WTC11 (cell line): ENCODE data around the gene RAD18. TPM values are rescaled to one million over a fixed set of nuclear protein-coding genes. Genes with fewer than 3 reads are reported as not detected.

Experiments used
- ATAC-seq: fragments of 200-7000 bp; cut with Tn5 transposase; 2 replicates; pipeline ENCODE4 v1.10.0; 2021; ENCODE audit warnings: mild to moderate bottlenecking, moderate library complexity
- CTCF ChIA-PET: fragments of 300-600 bp; sonication (Branson Sonifier 250); formaldehyde crosslinking; loops from one replicate; lab custom pipeline; 2021; ENCODE audit warnings: antibody characterized with exemption; lab: Charles Lee
- POLR2A ChIA-PET: fragments of 350-600 bp; sonication (Branson Sonifier 250); formaldehyde crosslinking; loops from one replicate; lab custom pipeline; 2021; ENCODE audit warnings: antibody characterized with exemption; lab: Charles Lee
- DNase-seq: peaks from one replicate; pipeline ENCODE4 v3.0.0; 2021; ENCODE audit warnings: low spot score
- H3K27ac Mint-ChIP-seq: 2 replicates; pipeline ENCODE4 v1.8.0; 2021; ENCODE audit warnings: mixed read lengths
- H3K27me3 Mint-ChIP-seq: 2 replicates; pipeline ENCODE4 v1.8.0; 2021; ENCODE audit warnings: low read depth, mild to moderate bottlenecking, moderate library complexity, mixed read lengths
- H3K36me3 Mint-ChIP-seq: 2 replicates; pipeline ENCODE4 v1.8.0; 2021; ENCODE audit warnings: mixed read lengths
- H3K4me1 Mint-ChIP-seq: 2 replicates; pipeline ENCODE4 v1.8.0; 2022; ENCODE audit warnings: mixed read lengths
- H3K4me3 Mint-ChIP-seq: 2 replicates; pipeline ENCODE4 v1.8.0; 2021; ENCODE audit warnings: mild to moderate bottlenecking, moderate library complexity, mixed read lengths
- H3K9me3 Mint-ChIP-seq: 2 replicates; pipeline ENCODE4 v1.8.0; 2021; ENCODE audit warnings: mixed read lengths
- ELF4 ChIP-seq: sonication (generic); formaldehyde crosslinking; IDR thresholded peaks from 2 replicates; pipeline ENCODE4 v1.8.1; 2022; ENCODE audit warnings: low read depth, mild to moderate bottlenecking, moderate library complexity, missing genetic modification reagents
- FOXK1 ChIP-seq: sonication (generic); formaldehyde crosslinking; IDR thresholded peaks from 2 replicates; pipeline ENCODE4 v1.8.0; 2022; ENCODE audit warnings: mild to moderate bottlenecking, moderate library complexity, missing genetic modification reagents
- HMGXB4 ChIP-seq: sonication (generic); formaldehyde crosslinking; IDR thresholded peaks from 2 replicates; pipeline ENCODE4 v1.8.1; 2023; ENCODE audit warnings: mild to moderate bottlenecking, moderate library complexity, missing genetic modification reagents
- JAZF1 ChIP-seq: fragments of 250-450 bp; sonication (Bioruptor Pico); IDR thresholded peaks from 2 replicates; pipeline ENCODE4 v1.9.0; 2021; ENCODE audit warnings: moderate library complexity, mild to moderate bottlenecking, inconsistent platforms
- RELA ChIP-seq: sonication (generic); formaldehyde crosslinking; IDR thresholded peaks from 2 replicates; pipeline ENCODE4 v1.8.1; 2022; ENCODE audit warnings: missing genetic modification reagents, mild to moderate bottlenecking, borderline replicate concordance
- TEAD4 ChIP-seq: sonication (generic); formaldehyde crosslinking; IDR thresholded peaks from 2 replicates; pipeline ENCODE4 v1.8.0; 2022; ENCODE audit warnings: mild to moderate bottlenecking, missing genetic modification reagents
- ZNF396 ChIP-seq: fragments of 250-450 bp; sonication (Bioruptor Pico); IDR thresholded peaks from 2 replicates; pipeline ENCODE4 v1.8.0; 2021; ENCODE audit warnings: mild to moderate bottlenecking, moderate library complexity, borderline replicate concordance
- ZNF416 ChIP-seq: fragments of 250-450 bp; sonication (Bioruptor Pico); IDR thresholded peaks from 2 replicates; pipeline ENCODE4 v1.9.0; 2021; ENCODE audit warnings: mild to moderate bottlenecking, inconsistent platforms
- ZNF423 ChIP-seq: fragments of 250-450 bp; sonication (Bioruptor Pico); IDR thresholded peaks from 2 replicates; pipeline ENCODE4 v2.1.2; 2022; ENCODE audit warnings: mild to moderate bottlenecking, moderate library complexity
- total RNA-seq: library from RNA; stranded (reverse); gene quantifications from 3 replicates; pipeline ENCODE4 v1.2.3, GENCODE V29; 2021
- TF ChIP-seq, protein P1 (sequence below): sonication (generic); formaldehyde crosslinking; IDR thresholded peaks from 2 replicates; pipeline ENCODE4 v1.8.1; 2022; ENCODE audit warnings: low read depth, missing genetic modification reagents, borderline replicate concordance
- TF ChIP-seq, protein P2 (sequence below): fragments of 200-600 bp; IDR thresholded peaks from 2 replicates; pipeline ENCODE4 v1.8.0; 2022; ENCODE audit warnings: antibody characterized with exemption
- TF ChIP-seq, protein P3 (sequence below): fragments of 250-450 bp; sonication (Bioruptor Pico); IDR thresholded peaks from 2 replicates; pipeline ENCODE4 v1.9.0; 2021; ENCODE audit warnings: mild to moderate bottlenecking
- TF ChIP-seq, protein P4 (sequence below): sonication (generic); formaldehyde crosslinking; IDR thresholded peaks from 2 replicates; pipeline ENCODE4 v1.8.0; 2022; ENCODE audit warnings: mild to moderate bottlenecking, missing genetic modification reagents
- TF ChIP-seq, protein P5 (sequence below): fragments of 250-450 bp; sonication (Bioruptor Pico); IDR thresholded peaks from 2 replicates; pipeline ENCODE4 v1.9.0; 2021; ENCODE audit warnings: mild to moderate bottlenecking

The RAD18 gene
- total RNA-seq, 1 experiment from 2014 or later, result 24.4 TPM

GRCh38 chr3:8988384-8988655 lies 25.0 kb upstream of the RAD18 start:
- H3K36me3 Mint-ChIP-seq, result no peaks in the 10 kb centered on the region
- no peak for DNase-seq
- no peaks in the 10 kb centered on the region for H3K27me3 Mint-ChIP-seq
- TF ChIP-seq, protein P1, sequence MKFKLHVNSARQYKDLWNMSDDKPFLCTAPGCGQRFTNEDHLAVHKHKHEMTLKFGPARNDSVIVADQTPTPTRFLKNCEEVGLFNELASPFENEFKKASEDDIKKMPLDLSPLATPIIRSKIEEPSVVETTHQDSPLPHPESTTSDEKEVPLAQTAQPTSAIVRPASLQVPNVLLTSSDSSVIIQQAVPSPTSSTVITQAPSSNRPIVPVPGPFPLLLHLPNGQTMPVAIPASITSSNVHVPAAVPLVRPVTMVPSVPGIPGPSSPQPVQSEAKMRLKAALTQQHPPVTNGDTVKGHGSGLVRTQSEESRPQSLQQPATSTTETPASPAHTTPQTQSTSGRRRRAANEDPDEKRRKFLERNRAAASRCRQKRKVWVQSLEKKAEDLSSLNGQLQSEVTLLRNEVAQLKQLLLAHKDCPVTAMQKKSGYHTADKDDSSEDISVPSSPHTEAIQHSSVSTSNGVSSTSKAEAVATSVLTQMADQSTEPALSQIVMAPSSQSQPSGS (CRISPR knock-in tag), result no peak
- TF ChIP-seq ZNF423 (CRISPR knock-in tag) (no peak), JAZF1 (CRISPR knock-in tag) (no peak), ELF4 (no peak), ZNF396 (CRISPR knock-in tag) (no peak), RELA (CRISPR knock-in tag) (no peak), ZNF416 (no peak), HMGXB4 (no peak), TEAD4 (CRISPR knock-in tag) (no peak)
- TF ChIP-seq, protein P2, sequence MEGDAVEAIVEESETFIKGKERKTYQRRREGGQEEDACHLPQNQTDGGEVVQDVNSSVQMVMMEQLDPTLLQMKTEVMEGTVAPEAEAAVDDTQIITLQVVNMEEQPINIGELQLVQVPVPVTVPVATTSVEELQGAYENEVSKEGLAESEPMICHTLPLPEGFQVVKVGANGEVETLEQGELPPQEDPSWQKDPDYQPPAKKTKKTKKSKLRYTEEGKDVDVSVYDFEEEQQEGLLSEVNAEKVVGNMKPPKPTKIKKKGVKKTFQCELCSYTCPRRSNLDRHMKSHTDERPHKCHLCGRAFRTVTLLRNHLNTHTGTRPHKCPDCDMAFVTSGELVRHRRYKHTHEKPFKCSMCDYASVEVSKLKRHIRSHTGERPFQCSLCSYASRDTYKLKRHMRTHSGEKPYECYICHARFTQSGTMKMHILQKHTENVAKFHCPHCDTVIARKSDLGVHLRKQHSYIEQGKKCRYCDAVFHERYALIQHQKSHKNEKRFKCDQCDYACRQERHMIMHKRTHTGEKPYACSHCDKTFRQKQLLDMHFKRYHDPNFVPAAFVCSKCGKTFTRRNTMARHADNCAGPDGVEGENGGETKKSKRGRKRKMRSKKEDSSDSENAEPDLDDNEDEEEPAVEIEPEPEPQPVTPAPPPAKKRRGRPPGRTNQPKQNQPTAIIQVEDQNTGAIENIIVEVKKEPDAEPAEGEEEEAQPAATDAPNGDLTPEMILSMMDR, result no peak
- no peak overlapping the region for H3K27ac Mint-ChIP-seq
- no peak overlapping the region for H3K4me3 Mint-ChIP-seq
- H3K4me1 Mint-ChIP-seq, result peaks cover 15% of the 10 kb centered on the region
- POLR2A ChIA-PET, result interaction anchor here (0.6 to 1.5 kb wide), 3 partner anchors 309 to 384 kb away, joined by 3 to 4 read pairs (median 3); no protein-coding TSS in a partner anchor
- ATAC-seq, result no peak
- no peaks in the 10 kb centered on the region for H3K9me3 Mint-ChIP-seq
- CTCF ChIA-PET, result interaction anchor here (0.6 to 5.8 kb wide), 70 partner anchors 10 to 1992 kb away, joined by 3 to 115 read pairs (median 5); partner anchors contain the start of genes MTMR14, OXTR, RAD18 and SRGAP3

- ATAC-seq (peak; percentile 90), DNase-seq (peak; percentile 85)
- TF ChIP-seq, protein P3, sequence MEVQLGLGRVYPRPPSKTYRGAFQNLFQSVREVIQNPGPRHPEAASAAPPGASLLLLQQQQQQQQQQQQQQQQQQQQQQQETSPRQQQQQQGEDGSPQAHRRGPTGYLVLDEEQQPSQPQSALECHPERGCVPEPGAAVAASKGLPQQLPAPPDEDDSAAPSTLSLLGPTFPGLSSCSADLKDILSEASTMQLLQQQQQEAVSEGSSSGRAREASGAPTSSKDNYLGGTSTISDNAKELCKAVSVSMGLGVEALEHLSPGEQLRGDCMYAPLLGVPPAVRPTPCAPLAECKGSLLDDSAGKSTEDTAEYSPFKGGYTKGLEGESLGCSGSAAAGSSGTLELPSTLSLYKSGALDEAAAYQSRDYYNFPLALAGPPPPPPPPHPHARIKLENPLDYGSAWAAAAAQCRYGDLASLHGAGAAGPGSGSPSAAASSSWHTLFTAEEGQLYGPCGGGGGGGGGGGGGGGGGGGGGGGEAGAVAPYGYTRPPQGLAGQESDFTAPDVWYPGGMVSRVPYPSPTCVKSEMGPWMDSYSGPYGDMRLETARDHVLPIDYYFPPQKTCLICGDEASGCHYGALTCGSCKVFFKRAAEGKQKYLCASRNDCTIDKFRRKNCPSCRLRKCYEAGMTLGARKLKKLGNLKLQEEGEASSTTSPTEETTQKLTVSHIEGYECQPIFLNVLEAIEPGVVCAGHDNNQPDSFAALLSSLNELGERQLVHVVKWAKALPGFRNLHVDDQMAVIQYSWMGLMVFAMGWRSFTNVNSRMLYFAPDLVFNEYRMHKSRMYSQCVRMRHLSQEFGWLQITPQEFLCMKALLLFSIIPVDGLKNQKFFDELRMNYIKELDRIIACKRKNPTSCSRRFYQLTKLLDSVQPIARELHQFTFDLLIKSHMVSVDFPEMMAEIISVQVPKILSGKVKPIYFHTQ (CRISPR knock-in tag), result no peak
- TF ChIP-seq, protein P2, result peak; percentile 78
- 0 out of 2 replicates have a peak, but pooled peaks have one; percentile 32 for TF ChIP-seq FOXK1 (CRISPR knock-in tag)
- TF ChIP-seq, protein P4, sequence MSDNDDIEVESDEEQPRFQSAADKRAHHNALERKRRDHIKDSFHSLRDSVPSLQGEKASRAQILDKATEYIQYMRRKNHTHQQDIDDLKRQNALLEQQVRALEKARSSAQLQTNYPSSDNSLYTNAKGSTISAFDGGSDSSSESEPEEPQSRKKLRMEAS, result peak; percentile 88
- TF ChIP-seq, protein P5, sequence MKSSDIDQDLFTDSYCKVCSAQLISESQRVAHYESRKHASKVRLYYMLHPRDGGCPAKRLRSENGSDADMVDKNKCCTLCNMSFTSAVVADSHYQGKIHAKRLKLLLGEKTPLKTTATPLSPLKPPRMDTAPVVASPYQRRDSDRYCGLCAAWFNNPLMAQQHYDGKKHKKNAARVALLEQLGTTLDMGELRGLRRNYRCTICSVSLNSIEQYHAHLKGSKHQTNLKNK (CRISPR knock-in tag), result no peak
- Mint-ChIP-seq H3K36me3 (no peaks in the 10 kb centered on the region), H3K4me1 (peaks cover 10% of the 10 kb centered on the region), H3K9me3 (no peaks in the 10 kb centered on the region), H3K27me3 (no peaks in the 10 kb centered on the region), H3K4me3 (peak overlapping the region; percentile 54), H3K27ac (no peak overlapping the region)
- POLR2A ChIA-PET, result interaction anchor here (0.6 to 1.5 kb wide), 3 partner anchors 308 to 385 kb away, joined by 3 to 4 read pairs (median 3); no protein-coding TSS in a partner anchor
- CTCF ChIA-PET, result interaction anchor here (0.5 to 5.8 kb wide), 79 partner anchors 10 to 1993 kb away, joined by 3 to 115 read pairs (median 5); partner anchors contain the start of genes MTMR14, OXTR, RAD18 and SRGAP3
These were observed 24.5 kb upstream of the RAD18 start for GRCh38 chr3:8987645-8988383.
